Lower leg skin (tissue), 4 donors: Measurements from ENCODE around the gene FAM118B. TPM values are rescaled to one million over a fixed set of nuclear protein-coding genes. Genes with fewer than 3 reads are reported as not detected.

Experiments used
- DNase-seq, 2 donors: peaks; one replicate each; pipeline ENCODE4 v3.0.0-alpha.2; 2019; ENCODE audit warnings: low spot score in 2 of 2
- H3K4me3 ChIP-seq: fragments of 200-600 bp; sonication (generic); 2 replicates; pipeline ENCODE4 v1.5.1; 2017; ENCODE audit warnings: mild to moderate bottlenecking, low read depth; ENCODE audit not compliant: poor library complexity, severe bottlenecking
- CTCF ChIP-seq, 3 donors: fragments of 450-650 bp; IDR thresholded peaks; one replicate each; pipeline ENCODE4 v1.5.1; 2016; ENCODE audit warnings: antibody characterized with exemption in 3 of 3, mild to moderate bottlenecking in 3 of 3, moderate library complexity in 2 of 3
- POLR2A ChIP-seq, 2 donors: fragments of 450-650 bp; IDR thresholded peaks; one replicate each; pipeline ENCODE4 v1.6.1; 2016 to 2017; ENCODE audit warnings: antibody characterized with exemption in 2 of 2, mild to moderate bottlenecking in 1 of 2, moderate library complexity in 1 of 2
- WGBS, 2 donors: methylation state at CpG; one replicate each; pipeline ENCODE4 v1.1.5; 2018; 5-methylcytosine and 5-hydroxymethylcytosine counted together
- intact Hi-C: fragments of 100-400 bp; cut with DNase I; formaldehyde crosslinking; loops from one replicate; pipeline ENCODE4 v1.15.0; 2023; ENCODE audit warnings: low total_unique reads
- total RNA-seq, 4 donors: library from RNA; depleted of rRNA; stranded (reverse); fragments of >200 nt; gene quantifications; one replicate each; pipeline ENCODE4 v1.1.0, GENCODE V29; 2016

FAM118B gene
- total RNA-seq, 4 donors from 2014 or later = 7.3 to 18.9 (median 9.0) TPM

- 85% methylated on average over 21 to 22 of the region's 22 CpGs for WGBS, 2 donors
- no peak overlapping the region for H3K4me3 ChIP-seq
- DNase-seq = peak in 1 of 2 donors; percentile 83
- TF ChIP-seq POLR2A (IDR thresholded peaks at IDR 0.05) (no peak), CTCF (IDR thresholded peaks at IDR 0.05) (no peak)
- intact Hi-C loops = no loop called here
These were observed 22.3 kb upstream of the FAM118B start for GRCh38 chr11:126189109-126189929.

GRCh38 chr11:126190792-126191191 is 20.8 kb upstream of the FAM118B start:
- DNase-seq = peak in 1 of 2 donors; percentile 63
- intact Hi-C loops = loop anchor here (5.0 kb wide), 1 partner anchor 268 kb away; no protein-coding TSS in a partner anchor
- H3K4me3 ChIP-seq = no peak overlapping the region
- TF ChIP-seq POLR2A (IDR thresholded peaks at IDR 0.05) = no peak
- no peak for TF ChIP-seq CTCF (IDR thresholded peaks at IDR 0.05)
- 74 to 86% methylated on average over 14 of the region's 14 CpGs for WGBS, 2 donors

- intact Hi-C loops = loop anchor here (5.0 kb wide), 1 partner anchor 269 kb away; no protein-coding TSS in a partner anchor
- peak in 1 of 2 donors; percentile 62 for DNase-seq
- TF ChIP-seq CTCF (IDR thresholded peaks at IDR 0.05) (no peak), POLR2A (IDR thresholded peaks at IDR 0.05) (no peak)
- 94 to 95% methylated on average over 11 of the region's 11 CpGs for WGBS, 2 donors
- no peak overlapping the region for H3K4me3 ChIP-seq
These were observed 20.1 kb upstream of the FAM118B start for GRCh38 chr11:126191379-126192073.

- intact Hi-C loops = loop anchor here (5.0 kb wide), 1 partner anchor 270 kb away; no protein-coding TSS in a partner anchor
- DNase-seq = peak in 1 of 2 donors; percentile 80
- no peak overlapping the region for H3K4me3 ChIP-seq
- no peak for TF ChIP-seq POLR2A (IDR thresholded peaks at IDR 0.05)
- TF ChIP-seq CTCF (IDR thresholded peaks at IDR 0.05) = no peak
- WGBS, 2 donors = 71 to 78% methylated on average over 7 of the region's 7 CpGs
These were observed 19.2 kb upstream of the FAM118B start for GRCh38 chr11:126192361-126192760.

- no peak for DNase-seq
- no peak overlapping the region for H3K4me3 ChIP-seq
- intact Hi-C loops = loop anchor here (5.0 kb wide), 1 partner anchor 271 kb away; no protein-coding TSS in a partner anchor
- TF ChIP-seq POLR2A (IDR thresholded peaks at IDR 0.05) (no peak), CTCF (IDR thresholded peaks at IDR 0.05) (no peak)
- WGBS, 2 donors = 89 to 97% methylated on average over 15 to 16 of the region's 16 CpGs
These were observed 18.5 kb upstream of the FAM118B start for GRCh38 chr11:126193038-126193478.
